ENCODE results near the gene UBR4. TPM values are rescaled to one million over a fixed set of nuclear protein-coding genes. Genes with fewer than 3 reads are reported as not detected.

Gene UBR4
- total RNA-seq, 2 donors from 2014 or later = 209 to 275 TPM

GRCh38 chr1:19209439-19209989 lies 552 bp downstream of the UBR4 start:
- DNase-seq (ENCODE audit: low spot score) (peak; percentile 89), ATAC-seq (peak; percentile 85 to 87)
- peak overlapping the region; percentile 96 to 99 for H3K27ac Mint-ChIP-seq
- H3K36me3 Mint-ChIP-seq = peaks cover 10% of the 10 kb centered on the region
- no peaks in the 10 kb centered on the region for H3K27me3 Mint-ChIP-seq
- no peaks in the 10 kb centered on the region for H3K9me3 Mint-ChIP-seq
- H3K4me3 Mint-ChIP-seq = peak overlapping the region; percentile 92
- H3K4me1 Mint-ChIP-seq (ENCODE audit: low read depth in 2 of 2) = peaks cover 48 to 67% of the 10 kb centered on the region in 2 donors

GRCh38 chr1:19208710-19209438 lies 1.2 kb downstream of the UBR4 start:
- ATAC-seq (no peak), DNase-seq (ENCODE audit: low spot score) (no peak)
- Mint-ChIP-seq H3K27ac (peak overlapping the region; percentile 96 to 99), H3K36me3 (peaks cover 8% of the 10 kb centered on the region), H3K27me3 (no peaks in the 10 kb centered on the region), H3K4me3 (peak overlapping the region; percentile 92), H3K4me1 (ENCODE audit: low read depth in 2 of 2) (peaks cover 46 to 65% of the 10 kb centered on the region in 2 donors), H3K9me3 (no peaks in the 10 kb centered on the region)

GRCh38 chr1:19206947-19207346 lies 3.1 kb downstream of the UBR4 start:
- H3K9me3 Mint-ChIP-seq = no peaks in the 10 kb centered on the region
- H3K4me3 Mint-ChIP-seq = peak overlapping the region; percentile 45
- H3K27me3 Mint-ChIP-seq = no peaks in the 10 kb centered on the region
- peaks cover 4% of the 10 kb centered on the region for H3K36me3 Mint-ChIP-seq
- H3K4me1 Mint-ChIP-seq (ENCODE audit: low read depth in 2 of 2) = peaks cover 48 to 57% of the 10 kb centered on the region in 2 donors
- H3K27ac Mint-ChIP-seq = peak overlapping the region in 1 of 2 donors; percentile 22
- DNase-seq (ENCODE audit: low spot score) (no peak), ATAC-seq (no peak)

- Mint-ChIP-seq H3K27me3 (no peaks in the 10 kb centered on the region), H3K4me1 (ENCODE audit: low read depth in 2 of 2) (peaks cover 48 to 55% of the 10 kb centered on the region in 2 donors), H3K27ac (peak overlapping the region in 1 of 2 donors; percentile 8), H3K4me3 (peak overlapping the region; percentile 13), H3K9me3 (no peaks in the 10 kb centered on the region), H3K36me3 (peaks cover 3% of the 10 kb centered on the region)
- no peak for ATAC-seq
- no peak for DNase-seq (ENCODE audit: low spot score)
These were observed 4.2 kb downstream of the UBR4 start for GRCh38 chr1:19205845-19206244.

- Mint-ChIP-seq H3K4me3 (peak overlapping the region; percentile 13), H3K4me1 (ENCODE audit: low read depth in 2 of 2) (peaks cover 44 to 50% of the 10 kb centered on the region in 2 donors), H3K9me3 (no peaks in the 10 kb centered on the region), H3K27ac (peak overlapping the region in 1 of 2 donors; percentile 8), H3K36me3 (no peaks in the 10 kb centered on the region), H3K27me3 (no peaks in the 10 kb centered on the region)
- ATAC-seq = no peak
- DNase-seq (ENCODE audit: low spot score) = no peak
These were observed 4.7 kb downstream of the UBR4 start for GRCh38 chr1:19205403-19205802.

- H3K36me3 Mint-ChIP-seq = no peaks in the 10 kb centered on the region
- ATAC-seq (no peak), DNase-seq (ENCODE audit: low spot score) (no peak)
- H3K4me3 Mint-ChIP-seq = no peak overlapping the region
- H3K4me1 Mint-ChIP-seq (ENCODE audit: low read depth in 2 of 2) = peaks cover 41 to 47% of the 10 kb centered on the region in 2 donors
- H3K27ac Mint-ChIP-seq = peak overlapping the region in 1 of 2 donors; percentile 8
- H3K27me3 Mint-ChIP-seq = no peaks in the 10 kb centered on the region
- H3K9me3 Mint-ChIP-seq = no peaks in the 10 kb centered on the region
These were observed 5.4 kb downstream of the UBR4 start for GRCh38 chr1:19204446-19205266.

- Mint-ChIP-seq H3K27me3 (no peaks in the 10 kb centered on the region), H3K4me3 (no peak overlapping the region), H3K4me1 (ENCODE audit: low read depth in 2 of 2) (peaks cover 36 to 45% of the 10 kb centered on the region in 2 donors), H3K36me3 (peaks cover 5% of the 10 kb centered on the region), H3K9me3 (no peaks in the 10 kb centered on the region), H3K27ac (no peak overlapping the region)
- no peak for DNase-seq (ENCODE audit: low spot score)
- no peak for ATAC-seq
These were observed 6.6 kb downstream of the UBR4 start for GRCh38 chr1:19203440-19203839.

GRCh38 chr1:19202396-19202795 lies 7.7 kb downstream of the UBR4 start:
- no peak overlapping the region for H3K4me3 Mint-ChIP-seq
- peak overlapping the region in 1 of 2 donors; percentile 79 for H3K27ac Mint-ChIP-seq
- H3K9me3 Mint-ChIP-seq = no peaks in the 10 kb centered on the region
- peaks cover 33 to 38% of the 10 kb centered on the region in 2 donors for H3K4me1 Mint-ChIP-seq (ENCODE audit: low read depth in 2 of 2)
- DNase-seq (ENCODE audit: low spot score) (no peak), ATAC-seq (no peak)
- peaks cover 8% of the 10 kb centered on the region for H3K36me3 Mint-ChIP-seq
- no peaks in the 10 kb centered on the region for H3K27me3 Mint-ChIP-seq

GRCh38 chr1:19199969-19200604 lies 10.0 kb downstream of the UBR4 start:
- Mint-ChIP-seq H3K27me3 (no peaks in the 10 kb centered on the region), H3K4me3 (no peak overlapping the region), H3K27ac (no peak overlapping the region), H3K4me1 (ENCODE audit: low read depth in 2 of 2) (peaks cover 22 to 24% of the 10 kb centered on the region in 2 donors), H3K9me3 (no peaks in the 10 kb centered on the region), H3K36me3 (peaks cover 28% of the 10 kb centered on the region)
- no peak for DNase-seq (ENCODE audit: low spot score)
- no peak for ATAC-seq

GRCh38 chr1:19199329-19199968 lies 10.6 kb downstream of the UBR4 start:
- no peak overlapping the region for H3K27ac Mint-ChIP-seq
- peaks cover 15 to 18% of the 10 kb centered on the region in 2 donors for H3K4me1 Mint-ChIP-seq (ENCODE audit: low read depth in 2 of 2)
- no peak for ATAC-seq
- H3K36me3 Mint-ChIP-seq = peaks cover 28% of the 10 kb centered on the region
- DNase-seq (ENCODE audit: low spot score) = no peak
- H3K9me3 Mint-ChIP-seq = no peaks in the 10 kb centered on the region
- no peaks in the 10 kb centered on the region for H3K27me3 Mint-ChIP-seq
- no peak overlapping the region for H3K4me3 Mint-ChIP-seq

- Mint-ChIP-seq H3K27me3 (no peaks in the 10 kb centered on the region), H3K27ac (no peak overlapping the region), H3K4me3 (no peak overlapping the region), H3K36me3 (peaks cover 29% of the 10 kb centered on the region), H3K4me1 (ENCODE audit: low read depth in 2 of 2) (peaks cover 13 to 17% of the 10 kb centered on the region in 2 donors), H3K9me3 (no peaks in the 10 kb centered on the region)
- DNase-seq (ENCODE audit: low spot score) (no peak), ATAC-seq (no peak)
These were observed 11.2 kb downstream of the UBR4 start for GRCh38 chr1:19198820-19199219.

- H3K9me3 Mint-ChIP-seq = no peaks in the 10 kb centered on the region
- no peaks in the 10 kb centered on the region for H3K27me3 Mint-ChIP-seq
- ATAC-seq (no peak), DNase-seq (ENCODE audit: low spot score) (no peak)
- no peak overlapping the region for H3K4me3 Mint-ChIP-seq
- peaks cover 11 to 13% of the 10 kb centered on the region in 2 donors for H3K4me1 Mint-ChIP-seq (ENCODE audit: low read depth in 2 of 2)
- H3K27ac Mint-ChIP-seq = no peak overlapping the region
- peaks cover 38% of the 10 kb centered on the region for H3K36me3 Mint-ChIP-seq
These were observed 12.2 kb downstream of the UBR4 start for GRCh38 chr1:19197845-19198244.

GRCh38 chr1:19196331-19196730 lies 13.7 kb downstream of the UBR4 start:
- no peak for ATAC-seq

More at GRCh38 chr1:19196331-19196730, 13.7 kb downstream of the UBR4 start:
- no peaks in the 10 kb centered on the region for H3K4me1 Mint-ChIP-seq (ENCODE audit: low read depth in 2 of 2)
- DNase-seq (ENCODE audit: low spot score) = no peak
- no peak overlapping the region for H3K4me3 Mint-ChIP-seq
- no peak overlapping the region for H3K27ac Mint-ChIP-seq
- H3K27me3 Mint-ChIP-seq = no peaks in the 10 kb centered on the region
- peaks cover 43% of the 10 kb centered on the region for H3K36me3 Mint-ChIP-seq
- no peaks in the 10 kb centered on the region for H3K9me3 Mint-ChIP-seq

Measured in natural killer cell treated with Interleukin-12 subunit alpha and Interleukin-12 subunit beta and Interleukin-15 and Interleukin-18, amount 100 ng/mL, for 72 hours (primary cell).